ENCODE measurements around the gene ZDHHC14. TPM values are rescaled to one million over a fixed set of nuclear protein-coding genes. Genes with fewer than 3 reads are reported as not detected.

ZDHHC14 gene
- total and polyA plus RNA-seq, 9 donors = 4.9 to 16.4 (median 5.9) TPM

DNA sequence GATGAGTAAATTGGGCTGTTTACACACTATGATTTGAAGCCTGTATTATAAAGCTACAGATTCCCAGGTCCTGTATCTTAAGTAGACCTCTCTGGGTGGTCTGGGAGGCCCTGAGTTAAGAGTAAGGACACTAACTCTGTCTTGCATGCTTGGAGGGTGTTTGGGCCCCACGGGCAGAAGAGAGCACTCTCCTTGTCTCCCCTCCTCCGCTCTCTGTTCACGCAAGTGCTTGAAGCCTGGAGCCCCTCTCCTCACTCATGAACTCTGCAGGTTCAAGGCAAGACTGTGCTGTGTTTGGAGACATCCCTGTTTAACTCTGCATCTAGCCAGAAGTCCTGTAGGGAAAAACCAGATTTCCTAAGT is 154.0 kb downstream of the ZDHHC14 start:
- intact Hi-C loops (cut with DNase I) = no loop called here

DNA sequence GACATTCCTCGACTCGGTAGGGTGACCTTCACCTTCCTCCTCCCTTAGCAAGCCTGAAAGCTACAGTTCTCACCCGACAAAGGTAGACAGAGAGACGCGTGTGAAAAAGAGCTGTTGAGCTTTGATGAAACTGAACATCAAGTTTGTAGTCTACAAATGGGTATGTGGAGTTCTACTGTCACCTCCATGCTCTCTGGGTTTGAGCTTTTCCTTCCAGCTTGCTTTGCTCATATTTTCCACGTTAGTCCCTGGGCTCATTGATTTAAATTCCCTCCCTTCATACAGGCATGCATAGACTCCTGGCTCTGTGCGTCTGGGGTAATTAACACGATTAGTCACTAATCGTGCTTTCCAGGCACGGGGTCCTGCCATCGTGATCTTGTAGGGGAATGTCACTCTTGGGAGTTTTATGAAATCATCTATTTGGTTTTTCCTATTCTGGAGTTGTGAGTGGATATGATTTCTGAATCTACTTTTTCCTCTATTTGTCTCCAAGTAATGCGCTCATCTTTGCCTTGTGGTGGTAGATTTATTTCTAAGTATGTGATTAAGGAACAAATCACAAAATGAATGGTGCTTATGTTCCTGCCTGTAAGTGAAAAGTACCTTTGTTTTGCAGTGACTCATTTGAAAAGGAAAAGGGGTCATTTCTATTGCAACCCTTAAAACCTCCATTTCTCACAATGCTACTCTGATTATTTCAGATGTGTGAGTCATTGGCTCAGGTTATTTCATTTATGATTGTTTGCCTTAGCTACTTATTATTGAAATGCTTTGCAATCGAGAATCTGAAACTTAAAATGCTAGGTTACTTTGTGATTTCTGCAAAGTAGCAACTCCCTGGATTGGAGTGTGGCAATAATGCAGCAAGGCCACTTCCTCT is 154.6 kb downstream of the ZDHHC14 start:
- no peaks in the 10 kb centered on the region for H3K9me3 ChIP-seq
- no peak for TF ChIP-seq POLR2A (IDR thresholded peaks at IDR 0.05)
- TF ChIP-seq EP300 (IDR thresholded peaks at IDR 0.05) = no peak
- no peak for TF ChIP-seq CTCF (IDR thresholded peaks at IDR 0.05)
- intact Hi-C loops (cut with DNase I) = no loop called here
- no peaks in the 10 kb centered on the region for H3K36me3 ChIP-seq
- H3K27ac ChIP-seq = no peak overlapping the region
- no peaks in the 10 kb centered on the region for H3K27me3 ChIP-seq
- 50 to 60% (median 58%) methylated on average over 13 of the region's 13 CpGs for WGBS, 3 donors
- no peak for DNase-seq
- H3K4me1 ChIP-seq (ENCODE audit: insufficient read depth) = no peaks in the 10 kb centered on the region
- H3K4me3 ChIP-seq = no peak overlapping the region

More for the DNA sequence above, 154.0 kb downstream of the ZDHHC14 start:
- Histone ChIP-seq H3K27ac (no peak overlapping the region), H3K4me3 (no peak overlapping the region), H3K4me1 (ENCODE audit: insufficient read depth) (no peaks in the 10 kb centered on the region), H3K27me3 (no peaks in the 10 kb centered on the region), H3K9me3 (no peaks in the 10 kb centered on the region), H3K36me3 (no peaks in the 10 kb centered on the region)
- 79 to 84% (median 80%) methylated on average over 3 of the region's 3 CpGs for WGBS, 3 donors
- TF ChIP-seq EP300 (IDR thresholded peaks at IDR 0.05) (no peak), CTCF (IDR thresholded peaks at IDR 0.05) (no peak), POLR2A (IDR thresholded peaks at IDR 0.05) (no peak)
- no peak for DNase-seq

DNA sequence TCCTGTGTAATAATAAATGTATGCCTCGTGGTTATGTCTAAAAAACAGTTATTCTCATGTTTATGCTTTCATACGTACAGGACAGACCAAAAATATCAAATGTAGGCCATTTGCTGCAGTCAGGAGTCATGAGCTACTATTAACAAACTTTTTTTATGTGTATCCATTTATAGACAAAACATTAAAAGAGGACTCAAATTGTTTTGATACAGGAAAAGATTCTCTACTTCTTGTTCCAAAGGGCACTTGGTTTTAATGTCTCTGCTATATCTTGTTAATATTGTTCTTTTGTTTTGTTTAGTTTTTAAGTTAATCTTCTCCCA is 155.2 kb downstream of the ZDHHC14 start:
- DNase-seq = no peak
- 1 to 11% (median 2%) methylated on average over 2 of the region's 2 CpGs for WGBS, 3 donors

GRCh38 chr6:157537556-157537955 is 156.6 kb downstream of the ZDHHC14 start:
- Histone ChIP-seq H3K36me3 (no peaks in the 10 kb centered on the region), H3K27me3 (no peaks in the 10 kb centered on the region), H3K27ac (no peak overlapping the region), H3K4me1 (ENCODE audit: insufficient read depth) (no peaks in the 10 kb centered on the region), H3K9me3 (no peaks in the 10 kb centered on the region), H3K4me3 (no peak overlapping the region)
- WGBS, 3 donors = 93 to 97% (median 94%) methylated on average over 2 of the region's 2 CpGs
- no peak for TF ChIP-seq POLR2A (IDR thresholded peaks at IDR 0.05)
- no peak for TF ChIP-seq CTCF (IDR thresholded peaks at IDR 0.05)
- TF ChIP-seq EP300 (IDR thresholded peaks at IDR 0.05) = no peak
- intact Hi-C loops (cut with DNase I) = no loop called here
- DNase-seq = no peak

More for the DNA sequence above, 155.2 kb downstream of the ZDHHC14 start:
- Histone ChIP-seq H3K27me3 (no peaks in the 10 kb centered on the region), H3K27ac (no peak overlapping the region), H3K4me3 (no peak overlapping the region), H3K4me1 (ENCODE audit: insufficient read depth) (no peaks in the 10 kb centered on the region), H3K36me3 (no peaks in the 10 kb centered on the region), H3K9me3 (no peaks in the 10 kb centered on the region)
- intact Hi-C loops (cut with DNase I) = no loop called here
- TF ChIP-seq POLR2A (IDR thresholded peaks at IDR 0.05) (no peak), EP300 (IDR thresholded peaks at IDR 0.05) (no peak), CTCF (IDR thresholded peaks at IDR 0.05) (no peak)

Measured in ovary (tissue), 9 donors.